Cardiac septum (tissue), 1 donor: Measurements from ENCODE around the gene POC1A. TPM values are rescaled to one million over a fixed set of nuclear protein-coding genes. Genes with fewer than 3 reads are reported as not detected.

Source experiments
- DNase-seq: peaks from one replicate; pipeline ENCODE4 v3.0.0-alpha.2; 2020; ENCODE audit warnings: low spot score
- intact Hi-C: fragments of 100-400 bp; cut with DNase I; formaldehyde crosslinking; loops from one replicate; pipeline ENCODE4 v1.14.0; 2022
- long read RNA-seq: library from polyadenylated mRNA; unstranded; transcript quantifications from one replicate; pipeline ENCODE4 v2.0.0, GENCODE V29; 2021
- total RNA-seq: library from RNA; stranded (reverse); fragmentation: NEBNext Ultra II Directional; extraction: Animal tissue kit (Norgen Biotek cat#: 25700); gene quantifications from one replicate; pipeline ENCODE4 v1.2.1, GENCODE V29; 2021
- donor health status: DM: no; HTN: no; CAD: no.

Gene POC1A
- total RNA-seq = 1.5 TPM
- long read RNA-seq, partial matches to known transcripts = 0 of 1 reads
- long read RNA-seq, other reads (novel, unspliced or antisense) = 0 of 1 reads

DNA sequence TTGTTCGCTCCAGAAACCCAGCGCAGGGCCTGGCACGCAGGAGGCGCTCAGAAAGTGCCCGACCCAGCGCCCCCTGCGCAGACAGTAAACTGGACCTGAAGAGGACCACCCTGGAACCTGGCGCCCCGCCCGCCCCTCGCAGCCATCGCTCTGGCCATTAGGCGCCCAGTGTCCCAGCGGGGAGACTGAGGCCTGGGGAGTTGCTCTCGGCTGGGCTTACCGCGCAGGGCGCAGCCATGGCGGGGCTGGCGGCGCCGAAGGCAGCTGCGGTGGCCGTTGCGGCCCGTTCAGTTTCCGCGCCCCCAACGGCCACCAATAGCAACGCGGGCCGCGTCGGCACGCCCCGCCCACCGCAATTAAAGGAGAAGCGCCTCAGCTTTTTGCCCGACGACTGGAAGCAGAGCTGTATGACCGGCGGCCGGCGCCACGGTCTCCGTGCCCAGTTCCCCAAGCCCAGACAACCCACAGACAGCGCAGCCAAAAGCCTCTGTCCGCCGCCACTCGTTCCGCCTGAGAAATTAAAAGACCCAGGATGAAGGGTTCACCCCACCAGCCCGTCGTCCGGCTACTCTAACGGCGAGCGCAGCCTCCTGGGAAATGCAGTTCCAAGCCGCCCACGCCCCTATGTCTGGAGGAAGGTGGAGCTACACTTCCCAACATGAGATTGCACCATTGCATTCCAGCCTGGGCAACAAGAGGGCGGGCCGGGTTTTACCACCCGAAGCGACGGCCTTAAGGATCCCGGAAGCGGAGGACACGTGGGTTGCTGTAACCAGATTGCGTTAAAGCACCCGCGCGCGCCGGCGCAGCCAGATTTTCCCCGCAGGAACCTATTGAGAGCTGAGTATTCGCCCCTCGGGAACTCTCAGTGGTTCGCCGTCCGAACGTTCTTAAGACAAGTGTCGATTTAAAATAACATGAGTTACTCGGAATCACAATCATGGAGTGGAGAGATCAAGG is at the start of gene POC1A:
POC1A (minus strand) TSS at position 289 of the 960 bp plus-strand sequence; CDS start at position 238, 51 bp downstream.
- intact Hi-C loops = loop anchor here (2.0 kb wide), 1 partner anchor 42 kb away; no protein-coding TSS in a partner anchor

GRCh38 chr3:52203701-52204100 is 49.5 kb upstream of the POC1A start:
- intact Hi-C loops = no loop called here

More for the DNA sequence above, at the start of gene POC1A:
- DNase-seq = peak; percentile 97

GRCh38 chr3:52202384-52203077 is 48.3 kb upstream of the POC1A start:
- no peak for DNase-seq
- intact Hi-C loops = no loop called here

More at GRCh38 chr3:52203701-52204100, 49.5 kb upstream of the POC1A start:
- no peak for DNase-seq

GRCh38 chr3:52200981-52201679 is 46.9 kb upstream of the POC1A start:
- DNase-seq = no peak
- intact Hi-C loops = no loop called here

DNA sequence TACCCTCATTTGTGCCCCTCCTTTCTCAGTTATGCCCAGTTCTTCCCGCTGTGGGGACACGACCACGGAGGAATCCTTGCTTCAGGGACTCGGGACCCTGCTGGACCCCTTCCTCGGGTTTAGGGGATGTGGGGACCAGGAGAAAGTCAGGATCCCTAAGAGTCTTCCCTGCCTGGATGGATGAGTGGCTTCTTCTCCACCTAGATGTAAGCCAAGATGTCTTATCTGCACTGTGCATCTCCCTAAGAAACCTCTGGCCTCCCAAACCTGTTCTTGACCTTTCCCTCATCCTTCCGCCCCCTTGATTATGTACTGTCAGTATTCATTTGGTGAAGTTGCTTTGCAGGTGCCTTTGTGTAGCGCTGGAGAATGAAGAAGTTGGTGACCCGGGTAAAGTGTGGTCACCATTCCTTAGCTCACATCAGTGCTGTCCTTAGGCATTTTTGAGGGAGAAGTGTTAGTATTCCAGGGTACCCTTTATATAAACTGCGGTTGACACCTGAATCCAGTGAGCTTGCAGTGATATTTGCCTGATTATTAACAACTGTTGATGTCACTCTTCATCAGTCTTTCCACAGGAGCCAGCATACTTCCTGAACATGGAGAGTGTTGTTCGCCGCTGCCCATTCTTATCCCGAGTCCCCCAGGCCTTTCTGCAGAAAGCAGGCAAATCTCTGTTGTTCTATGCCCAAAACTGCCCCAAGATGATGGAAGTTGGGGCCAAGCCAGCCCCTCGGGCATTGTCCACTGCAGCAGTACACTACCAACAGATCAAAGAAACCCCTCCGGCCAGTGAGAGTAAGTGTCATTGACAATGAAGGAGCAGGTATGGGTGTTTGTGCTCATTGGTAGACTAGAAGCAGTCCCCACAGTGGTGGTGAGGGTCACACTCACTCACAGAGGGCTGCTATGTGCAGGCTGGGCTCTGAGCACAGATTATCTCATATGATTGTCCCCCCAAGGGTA is 44.7 kb upstream of the POC1A start:
- intact Hi-C loops = no loop called here
- no peak for DNase-seq

DNA sequence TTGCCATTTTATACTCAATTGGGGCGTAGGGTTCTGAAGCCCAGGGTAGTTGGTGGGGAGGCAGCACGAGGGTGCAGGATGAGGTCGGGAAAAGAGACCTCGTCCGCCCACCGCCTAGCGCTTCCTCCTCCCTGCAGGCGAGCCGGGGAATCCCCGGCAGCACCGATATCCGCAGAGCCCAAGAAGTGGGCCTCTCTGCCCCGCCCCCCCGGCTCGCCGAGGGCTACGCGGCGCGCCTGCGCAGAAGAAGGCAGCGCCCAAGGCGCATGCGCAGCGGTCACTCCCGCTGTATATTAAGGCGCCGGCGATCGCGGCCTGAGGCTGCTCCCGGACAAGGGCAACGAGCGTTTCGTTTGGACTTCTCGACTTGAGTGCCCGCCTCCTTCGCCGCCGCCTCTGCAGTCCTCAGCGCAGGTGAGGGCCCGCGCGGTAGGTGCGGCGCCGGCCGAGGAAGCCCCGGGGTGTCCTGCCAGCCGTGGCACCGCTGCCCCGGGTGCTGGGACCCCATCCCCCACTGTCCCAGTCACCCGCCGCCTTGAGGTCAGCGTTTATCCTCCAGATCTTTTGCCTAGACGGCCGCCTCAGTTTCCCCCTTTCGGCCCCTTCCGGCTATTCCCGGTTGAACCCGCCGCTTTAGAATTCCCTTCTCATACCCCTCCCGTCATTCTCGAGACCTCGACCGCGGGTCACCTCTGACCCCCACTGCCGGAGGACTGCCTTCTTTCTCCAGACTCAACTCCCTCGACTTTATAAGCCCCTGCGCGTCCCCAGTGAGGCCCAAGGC is 43.8 kb upstream of the POC1A start, which contains the start of gene ALAS1:
ALAS1 (plus strand) TSS at position 319 of the 784 bp plus-strand sequence. CDS start 1,082 bp downstream, outside the sequence.
- intact Hi-C loops = loop anchor here (2.0 kb wide), 1 partner anchor 43 kb away; the partner anchor contains the start of gene POC1A
- DNase-seq = peak; percentile 96

DNA sequence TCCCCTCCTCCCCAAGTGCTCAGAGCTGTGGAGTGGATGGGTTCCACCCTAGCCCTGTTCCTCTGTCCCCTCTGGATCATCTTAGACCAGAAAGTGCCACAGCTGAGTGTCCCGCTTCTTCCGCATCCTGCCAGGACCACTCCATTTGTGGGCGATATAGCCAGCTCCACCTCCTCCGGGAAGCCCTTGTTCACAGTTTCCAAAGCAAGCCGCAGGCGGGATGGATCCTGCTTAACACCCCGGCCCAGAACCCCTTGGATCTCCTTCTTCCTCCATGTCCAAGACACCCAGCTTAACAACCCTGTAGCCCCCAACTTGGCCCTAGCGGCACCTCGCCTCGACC is 43.2 kb upstream of the POC1A start:
- intact Hi-C loops = loop anchor here (2.0 kb wide), 1 partner anchor 43 kb away; the partner anchor contains the start of gene POC1A
- no peak for DNase-seq

GRCh38 chr3:52196977-52197376 is 42.8 kb upstream of the POC1A start:
- intact Hi-C loops = loop anchor here (2.0 kb wide), 1 partner anchor 42 kb away; the partner anchor contains the start of gene POC1A
- no peak for DNase-seq

- intact Hi-C loops = loop anchor here (2.0 kb wide), 1 partner anchor 41 kb away; the partner anchor contains the start of gene POC1A
Measured at GRCh38 chr3:52195823-52196331, 41.7 kb upstream of the POC1A start.

GRCh38 chr3:52195291-52195597 is 41.0 kb upstream of the POC1A start:
- intact Hi-C loops = no loop called here

More at GRCh38 chr3:52195823-52196331, 41.7 kb upstream of the POC1A start:
- DNase-seq = no peak

DNA sequence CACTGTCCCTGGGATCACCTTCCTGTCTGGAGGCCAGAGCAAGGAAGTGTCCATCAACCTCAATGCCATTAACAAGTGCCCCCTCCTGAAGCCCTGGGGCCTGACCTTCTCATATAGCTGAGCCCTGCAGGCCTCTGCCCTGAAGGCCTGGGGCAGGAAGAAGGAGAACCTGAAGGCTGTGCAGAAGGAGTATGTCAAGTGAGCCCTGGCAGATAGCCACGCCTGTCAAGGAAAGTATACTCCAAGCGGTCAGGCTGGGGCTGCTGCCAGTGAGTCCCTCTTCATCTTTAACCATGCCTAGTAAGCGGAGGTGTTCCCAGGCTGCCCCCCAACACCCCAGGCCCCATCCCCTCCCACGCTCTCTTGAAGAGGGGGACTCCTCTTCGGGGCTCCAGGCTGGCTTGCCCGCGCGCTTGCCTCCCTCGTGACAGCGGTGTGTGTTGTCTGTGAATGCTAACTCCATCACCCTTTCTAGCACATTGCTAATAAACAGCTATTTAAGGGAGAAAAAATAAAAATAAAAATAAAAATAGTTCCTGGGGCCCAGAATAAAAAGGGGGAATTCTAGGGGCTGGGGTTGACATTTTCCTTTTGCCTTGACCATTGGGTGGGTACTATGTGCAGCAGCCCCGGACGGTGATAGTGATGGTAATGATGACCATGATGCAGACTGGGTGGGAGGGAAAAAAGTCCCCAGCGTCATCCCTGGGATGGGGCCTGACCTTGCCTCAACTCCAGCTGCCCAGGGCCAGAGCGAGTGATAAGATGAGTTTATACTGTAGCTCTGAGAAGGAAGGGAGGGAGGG is 40.5 kb upstream of the POC1A start:
- intact Hi-C loops = no loop called here
- no peak for DNase-seq

More at GRCh38 chr3:52195291-52195597, 41.0 kb upstream of the POC1A start:
- no peak for DNase-seq

DNA sequence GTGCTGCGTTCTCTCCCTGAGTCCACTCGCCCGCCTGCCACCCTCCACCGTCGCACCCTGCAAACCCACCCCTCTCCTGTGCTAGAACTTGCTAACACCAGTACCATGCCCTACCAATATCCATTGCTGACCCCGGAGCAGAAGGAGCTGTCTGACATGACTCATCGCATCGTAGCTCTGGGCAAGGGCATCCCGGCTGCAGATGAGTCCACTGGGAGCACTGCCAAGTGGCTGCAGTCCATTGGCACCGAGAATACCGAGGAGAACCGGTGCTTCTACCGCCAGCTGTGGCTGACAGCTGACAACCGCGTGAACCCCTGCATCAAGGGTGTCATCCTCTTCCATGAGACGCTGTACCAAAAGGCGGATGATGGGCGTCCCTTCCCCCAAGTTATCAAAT is 38.8 kb upstream of the POC1A start:
- intact Hi-C loops = no loop called here
- DNase-seq = no peak

DNA sequence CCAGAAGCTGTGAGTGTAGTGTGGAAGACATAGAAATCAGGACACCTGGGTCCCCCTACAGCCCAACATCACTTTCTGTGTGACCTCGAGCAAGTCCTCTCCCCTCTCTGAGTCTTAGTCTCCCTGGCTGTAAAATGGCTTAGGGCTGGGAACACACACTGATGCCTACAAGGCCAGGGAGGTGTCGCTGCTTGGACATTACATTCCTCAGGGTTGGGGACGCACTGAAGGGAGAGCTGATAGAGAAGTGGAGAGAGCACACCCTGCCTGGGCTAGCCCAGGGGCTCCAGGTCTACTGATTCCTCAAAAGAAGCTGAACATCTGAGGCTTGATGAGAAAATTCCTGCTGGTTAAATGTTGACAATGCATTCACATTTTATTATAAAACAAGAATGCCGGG is 37.4 kb upstream of the POC1A start:
- DNase-seq = no peak
- intact Hi-C loops = no loop called here

GRCh38 chr3:52190294-52191074 is 36.3 kb upstream of the POC1A start:
- no peak for DNase-seq
- intact Hi-C loops = no loop called here

DNA sequence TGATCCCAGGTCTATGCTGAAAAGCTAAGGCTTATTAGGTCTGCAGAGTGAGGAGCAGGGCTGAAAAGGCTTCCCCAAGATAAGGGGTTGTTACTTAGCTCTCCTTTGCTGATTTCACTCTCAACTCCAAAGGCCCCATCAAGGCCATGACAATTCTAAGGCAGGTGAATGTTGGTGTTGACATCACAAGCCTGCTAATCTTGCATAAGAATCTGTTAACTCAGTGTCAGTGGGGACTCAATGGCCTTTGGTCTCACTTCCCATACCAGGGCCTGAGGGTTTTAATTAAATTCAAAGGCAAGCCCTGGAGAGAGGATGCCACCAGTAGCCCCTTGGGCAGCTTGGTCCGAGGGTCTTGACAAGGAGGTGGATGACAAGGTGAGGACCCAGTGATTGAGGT is 34.3 kb upstream of the POC1A start:
- intact Hi-C loops = no loop called here
- DNase-seq = no peak

GRCh38 chr3:52186729-52187128 is 32.5 kb upstream of the POC1A start:
- DNase-seq = no peak
- intact Hi-C loops = no loop called here
